ENCODE measurements around the gene SPNS3. TPM values are rescaled to one million over a fixed set of nuclear protein-coding genes. Genes with fewer than 3 reads are reported as not detected.

The SPNS3 gene
- total RNA-seq, 1 donor from 2014 or later, result 0.34 TPM

DNA sequence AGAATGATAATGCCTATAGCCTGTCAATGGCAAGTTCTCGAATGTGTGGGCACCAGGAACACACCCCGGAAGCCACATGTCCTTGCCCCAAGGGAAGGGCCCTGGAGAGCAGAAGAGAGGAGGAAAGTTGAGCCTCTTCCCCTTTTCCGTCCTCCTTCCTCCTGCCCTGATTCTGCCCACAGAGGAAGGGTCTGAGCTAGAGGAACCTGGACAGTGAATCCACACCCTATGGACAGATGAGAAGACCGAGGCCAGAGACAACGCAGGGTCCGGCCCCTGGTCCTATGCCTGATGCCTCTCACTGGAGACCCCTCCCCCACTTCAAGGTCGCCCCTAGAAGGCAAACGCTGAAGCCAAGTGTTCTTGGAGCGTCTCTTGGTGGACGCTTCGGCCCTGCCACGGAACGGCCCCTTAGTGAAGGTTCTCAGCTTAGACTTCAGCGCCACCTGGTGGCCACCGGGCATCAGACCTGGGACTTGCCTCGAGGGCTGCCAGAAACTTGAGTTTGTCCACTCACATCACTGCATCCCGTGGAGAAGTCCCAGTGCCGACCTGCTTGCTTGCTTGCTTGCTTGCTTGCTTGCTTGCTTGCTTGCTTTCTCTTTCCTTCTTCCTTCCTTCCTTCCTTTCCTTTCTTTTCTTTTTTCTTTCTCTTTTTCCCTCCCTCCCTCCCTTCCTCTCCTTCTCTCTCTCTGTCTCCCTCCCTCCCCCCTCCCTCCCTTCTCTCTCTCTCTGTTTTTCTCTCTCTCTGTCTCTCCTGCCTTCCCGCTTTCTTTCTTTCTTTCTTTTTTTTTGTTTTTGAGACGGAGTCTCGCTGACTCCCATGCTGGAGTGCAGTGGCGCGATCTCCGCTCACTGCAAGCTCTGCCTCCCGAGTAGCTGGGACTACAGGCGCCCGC lies 20.6 kb upstream of the SPNS3 start:
- Mint-ChIP-seq H3K27ac (no peak overlapping the region), H3K36me3 (no peaks in the 10 kb centered on the region), H3K27me3 (no peaks in the 10 kb centered on the region), H3K9me3 (no peaks in the 10 kb centered on the region), H3K4me1 (ENCODE audit: unreplicated experiment) (no peaks in the 10 kb centered on the region), H3K4me3 (no peak overlapping the region)
- peak; percentile 95 for DNase-seq (ENCODE audit: extremely low spot score, unreplicated experiment)
- TF ChIP-seq, protein P1, sequence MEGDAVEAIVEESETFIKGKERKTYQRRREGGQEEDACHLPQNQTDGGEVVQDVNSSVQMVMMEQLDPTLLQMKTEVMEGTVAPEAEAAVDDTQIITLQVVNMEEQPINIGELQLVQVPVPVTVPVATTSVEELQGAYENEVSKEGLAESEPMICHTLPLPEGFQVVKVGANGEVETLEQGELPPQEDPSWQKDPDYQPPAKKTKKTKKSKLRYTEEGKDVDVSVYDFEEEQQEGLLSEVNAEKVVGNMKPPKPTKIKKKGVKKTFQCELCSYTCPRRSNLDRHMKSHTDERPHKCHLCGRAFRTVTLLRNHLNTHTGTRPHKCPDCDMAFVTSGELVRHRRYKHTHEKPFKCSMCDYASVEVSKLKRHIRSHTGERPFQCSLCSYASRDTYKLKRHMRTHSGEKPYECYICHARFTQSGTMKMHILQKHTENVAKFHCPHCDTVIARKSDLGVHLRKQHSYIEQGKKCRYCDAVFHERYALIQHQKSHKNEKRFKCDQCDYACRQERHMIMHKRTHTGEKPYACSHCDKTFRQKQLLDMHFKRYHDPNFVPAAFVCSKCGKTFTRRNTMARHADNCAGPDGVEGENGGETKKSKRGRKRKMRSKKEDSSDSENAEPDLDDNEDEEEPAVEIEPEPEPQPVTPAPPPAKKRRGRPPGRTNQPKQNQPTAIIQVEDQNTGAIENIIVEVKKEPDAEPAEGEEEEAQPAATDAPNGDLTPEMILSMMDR (conservative IDR thresholded peaks at IDR 0.05), result peak; percentile 94

- DNase-seq (ENCODE audit: extremely low spot score, unreplicated experiment), result no peak
- Mint-ChIP-seq H3K4me1 (ENCODE audit: unreplicated experiment) (no peaks in the 10 kb centered on the region), H3K4me3 (no peak overlapping the region), H3K27me3 (no peaks in the 10 kb centered on the region), H3K27ac (no peak overlapping the region), H3K9me3 (no peaks in the 10 kb centered on the region), H3K36me3 (no peaks in the 10 kb centered on the region)
- TF ChIP-seq, protein P1 (conservative IDR thresholded peaks at IDR 0.05), result no peak
Observed at GRCh38 chr17:4417129-4417667, 16.5 kb upstream of the SPNS3 start.

- DNase-seq (ENCODE audit: extremely low spot score, unreplicated experiment), result no peak
- Mint-ChIP-seq H3K4me3 (no peak overlapping the region), H3K4me1 (ENCODE audit: unreplicated experiment) (no peaks in the 10 kb centered on the region), H3K27me3 (no peaks in the 10 kb centered on the region), H3K9me3 (no peaks in the 10 kb centered on the region), H3K36me3 (no peaks in the 10 kb centered on the region), H3K27ac (no peak overlapping the region)
- TF ChIP-seq, protein P1 (conservative IDR thresholded peaks at IDR 0.05), result peak; percentile 87
Observed at GRCh38 chr17:4420692-4421131, 13.0 kb upstream of the SPNS3 start.

DNA sequence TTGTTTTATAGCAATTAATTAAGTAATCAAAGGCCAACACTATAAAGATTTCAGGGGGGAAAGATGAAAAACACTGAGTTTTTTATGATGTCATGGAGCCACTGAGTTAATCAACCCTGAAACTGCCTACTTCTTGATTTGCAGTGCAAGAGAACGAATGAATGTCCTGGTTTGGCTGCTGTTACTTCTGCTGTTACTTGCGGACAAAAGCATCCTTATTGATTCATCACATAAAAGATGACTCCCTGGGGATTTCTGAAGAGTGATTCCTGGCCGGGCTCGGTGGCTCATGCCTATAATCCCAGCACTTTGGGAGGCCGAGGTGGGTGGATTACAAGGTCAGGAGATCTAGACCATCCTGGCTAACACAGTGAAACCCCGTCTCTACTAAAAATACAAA lies 10.9 kb upstream of the SPNS3 start:
- H3K9me3 Mint-ChIP-seq, result no peaks in the 10 kb centered on the region
- H3K27ac Mint-ChIP-seq, result no peak overlapping the region
- no peaks in the 10 kb centered on the region for H3K36me3 Mint-ChIP-seq
- H3K4me3 Mint-ChIP-seq, result no peak overlapping the region
- no peak for DNase-seq (ENCODE audit: extremely low spot score, unreplicated experiment)
- no peaks in the 10 kb centered on the region for H3K27me3 Mint-ChIP-seq
- no peaks in the 10 kb centered on the region for H3K4me1 Mint-ChIP-seq (ENCODE audit: unreplicated experiment)
- TF ChIP-seq, protein P1 (conservative IDR thresholded peaks at IDR 0.05), result no peak

- no peaks in the 10 kb centered on the region for H3K36me3 Mint-ChIP-seq
- TF ChIP-seq, protein P1 (conservative IDR thresholded peaks at IDR 0.05), result no peak
- H3K4me1 Mint-ChIP-seq (ENCODE audit: unreplicated experiment), result no peaks in the 10 kb centered on the region
- H3K27ac Mint-ChIP-seq, result no peak overlapping the region
- no peak overlapping the region for H3K4me3 Mint-ChIP-seq
- H3K9me3 Mint-ChIP-seq, result no peaks in the 10 kb centered on the region
- no peak for DNase-seq (ENCODE audit: extremely low spot score, unreplicated experiment)
- no peaks in the 10 kb centered on the region for H3K27me3 Mint-ChIP-seq
Observed at GRCh38 chr17:4425398-4425797, 8.3 kb upstream of the SPNS3 start.

Data from type B pancreatic cell (in vitro differentiated cells).